Neural cell (in vitro differentiated cells): ENCODE data around the gene SMOC1. TPM values are rescaled to one million over a fixed set of nuclear protein-coding genes. Genes with fewer than 3 reads are reported as not detected.

Experiments used
- H2AFZ ChIP-seq: fragments of 200-600, 300-800 bp; sonication (generic), shearing (Covaris generic); 2 replicates; pipeline ENCODE4 v1.6.0; 2014; ENCODE audit warnings: low read depth, mild to moderate bottlenecking, antibody characterized with exemption, low read length, moderate library complexity
- H3F3A ChIP-seq: fragments of 200-600 bp; shearing (Covaris generic); 2 replicates; pipeline ENCODE4 v1.6.1; 2016; ENCODE audit warnings: mild to moderate bottlenecking, moderate library complexity, mixed read lengths, antibody characterized with exemption, low read length; ENCODE audit not compliant: insufficient read depth, poor library complexity, severe bottlenecking
- H3K27ac ChIP-seq: fragments of 200-600, 300-800 bp; sonication (generic), shearing (Covaris generic); 2 replicates; pipeline ENCODE4 v1.5.1; 2014; ENCODE audit warnings: mild to moderate bottlenecking, low read length, moderate library complexity
- H3K27me3 ChIP-seq: fragments of 300-800, 200-600 bp; sonication (generic), shearing (Covaris generic); 2 replicates; pipeline ENCODE4 v1.6.0; 2014; ENCODE audit warnings: mild to moderate bottlenecking, low read depth, low read length, moderate library complexity; ENCODE audit not compliant: insufficient read depth
- H3K36me3 ChIP-seq: fragments of 300-800, 200-600 bp; sonication (generic), shearing (Covaris generic); 2 replicates; pipeline ENCODE4 v1.5.1; 2014; ENCODE audit warnings: mild to moderate bottlenecking, antibody characterized with exemption, low read length, moderate library complexity; ENCODE audit not compliant: insufficient read depth
- H3K4me2 ChIP-seq: fragments of 300-800, 200-600 bp; sonication (generic), shearing (Covaris generic); 2 replicates; pipeline ENCODE4 v1.6.0; 2014; ENCODE audit warnings: mild to moderate bottlenecking, low read length
- H3K4me3 ChIP-seq: fragments of 300-800, 200-600 bp; sonication (generic), shearing (Covaris generic); 2 replicates; pipeline ENCODE4 v1.5.1; 2014; ENCODE audit warnings: mild to moderate bottlenecking, low read length, moderate library complexity
- H3K79me2 ChIP-seq: fragments of 200-600 bp; shearing (Covaris generic); replicated peaks from 2 replicates; pipeline ENCODE4 v1.6.0; 2014; ENCODE audit warnings: mild to moderate bottlenecking, low read length, moderate library complexity; ENCODE audit not compliant: insufficient read depth
- H3K9ac ChIP-seq: fragments of 300-800, 200-600 bp; sonication (generic), shearing (Covaris generic); 2 replicates; pipeline ENCODE4 v1.6.1; 2016; ENCODE audit warnings: mild to moderate bottlenecking, low read length, mixed read lengths
- H3K9me2 ChIP-seq: fragments of 200-600 bp; shearing (Covaris generic); 2 replicates; pipeline ENCODE4 v1.6.1; 2016; ENCODE audit warnings: mild to moderate bottlenecking, low read length, mixed read lengths; ENCODE audit not compliant: insufficient read depth
- H3K9me3 ChIP-seq: fragments of 200-600, 300-800 bp; sonication (generic), shearing (Covaris generic); 2 replicates; pipeline ENCODE4 v1.6.1; 2016; ENCODE audit warnings: mild to moderate bottlenecking, mixed run types, low read length, moderate library complexity, mixed read lengths
- H4K20me1 ChIP-seq: fragments of 200-600 bp; shearing (Covaris generic); 2 replicates; pipeline ENCODE4 v1.6.1; 2016; ENCODE audit warnings: mild to moderate bottlenecking, mixed run types; ENCODE audit not compliant: insufficient read depth
- EP300 ChIP-seq: fragments of 450-650 bp; conservative IDR thresholded peaks from 2 replicates; pipeline ENCODE4 v1.6.1; 2014; ENCODE audit warnings: antibody characterized with exemption, mild to moderate bottlenecking, moderate library complexity; ENCODE audit not compliant: poor library complexity, severe bottlenecking
- EZH2 ChIP-seq: fragments of 200-600, 300-800 bp; shearing (Covaris generic), sonication (generic); IDR thresholded peaks from 2 replicates; pipeline ENCODE4 v1.6.1; 2014; ENCODE audit warnings: antibody characterized with exemption, low read length, borderline replicate concordance, mild to moderate bottlenecking; ENCODE audit not compliant: insufficient read depth, poor library complexity, severe bottlenecking
- MXI1 ChIP-seq: fragments of 450-650 bp; conservative IDR thresholded peaks from 2 replicates; pipeline ENCODE4 v1.6.1; 2014; ENCODE audit warnings: antibody characterized with exemption, mild to moderate bottlenecking; ENCODE audit not compliant: poor library complexity, severe bottlenecking
- POLR2AphosphoS5 ChIP-seq: IDR thresholded peaks from 2 replicates; pipeline ENCODE4 v1.6.1; 2012
- RAD21 ChIP-seq: fragments of 450-650 bp; conservative IDR thresholded peaks from 2 replicates; pipeline ENCODE4 v1.6.1; 2014; ENCODE audit warnings: antibody characterized with exemption, mild to moderate bottlenecking, moderate library complexity
- SMC3 ChIP-seq: fragments of 450-650 bp; conservative IDR thresholded peaks from 2 replicates; pipeline ENCODE4 v1.6.1; 2014; ENCODE audit warnings: antibody characterized with exemption, mild to moderate bottlenecking, moderate library complexity; ENCODE audit not compliant: poor library complexity
- TAF1 ChIP-seq: IDR thresholded peaks from 2 replicates; pipeline ENCODE4 v1.6.1; 2012; ENCODE audit warnings: low read depth
- polyA plus RNA-seq: library from polyadenylated mRNA; depleted of rRNA; stranded (reverse); fragments of >200 nt; gene quantifications from 2 replicates; pipeline ENCODE4 v1.2.3, GENCODE V29; 2014
- TF ChIP-seq, protein P1 (sequence below): IDR thresholded peaks from 2 replicates; pipeline ENCODE4 v1.6.1; 2012; ENCODE audit warnings: borderline replicate concordance
- TF ChIP-seq, protein P2 (sequence below): fragments of 450-650 bp; IDR thresholded peaks from 2 replicates; pipeline ENCODE4 v1.5.1; 2014; ENCODE audit warnings: antibody characterized with exemption, mild to moderate bottlenecking, moderate library complexity; ENCODE audit not compliant: poor library complexity, severe bottlenecking

SMOC1 gene
- polyA plus RNA-seq, 1 donor from 2014 or later, result 8.7 TPM

DNA sequence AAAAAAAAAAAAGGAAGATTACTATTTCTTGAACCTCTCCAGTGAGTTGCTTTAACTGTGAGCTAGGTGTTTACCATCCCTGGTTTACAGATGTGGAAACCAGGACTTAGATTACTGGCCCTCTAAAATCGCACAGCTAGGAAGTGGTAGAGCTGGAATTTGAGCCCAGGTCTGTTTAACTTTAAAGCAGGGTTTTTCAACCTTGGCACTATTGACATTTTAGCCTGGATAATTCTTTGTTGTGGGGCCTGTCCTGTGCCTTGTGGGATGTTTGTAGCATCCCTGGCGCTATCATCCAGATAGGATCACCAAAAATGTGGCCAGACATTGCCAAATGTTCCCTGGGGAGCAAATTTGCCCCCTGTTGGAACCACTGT is 28.5 kb upstream of the SMOC1 start:
- Histone ChIP-seq H3K9me3 (no peaks in the 10 kb centered on the region), H3K4me3 (no peak overlapping the region), H3K36me3 (no peaks in the 10 kb centered on the region), H3K79me2 (no peaks in the 10 kb centered on the region), H3K27ac (no peak overlapping the region), H3K9me2 (no peaks in the 10 kb centered on the region), H2AFZ (no peak overlapping the region), H3K9ac (no peak overlapping the region), H4K20me1 (no peaks in the 10 kb centered on the region), H3K4me2 (no peak overlapping the region), H3K27me3 (no peaks in the 10 kb centered on the region), H3F3A (no peaks in the 10 kb centered on the region)
- TF ChIP-seq, protein P1, sequence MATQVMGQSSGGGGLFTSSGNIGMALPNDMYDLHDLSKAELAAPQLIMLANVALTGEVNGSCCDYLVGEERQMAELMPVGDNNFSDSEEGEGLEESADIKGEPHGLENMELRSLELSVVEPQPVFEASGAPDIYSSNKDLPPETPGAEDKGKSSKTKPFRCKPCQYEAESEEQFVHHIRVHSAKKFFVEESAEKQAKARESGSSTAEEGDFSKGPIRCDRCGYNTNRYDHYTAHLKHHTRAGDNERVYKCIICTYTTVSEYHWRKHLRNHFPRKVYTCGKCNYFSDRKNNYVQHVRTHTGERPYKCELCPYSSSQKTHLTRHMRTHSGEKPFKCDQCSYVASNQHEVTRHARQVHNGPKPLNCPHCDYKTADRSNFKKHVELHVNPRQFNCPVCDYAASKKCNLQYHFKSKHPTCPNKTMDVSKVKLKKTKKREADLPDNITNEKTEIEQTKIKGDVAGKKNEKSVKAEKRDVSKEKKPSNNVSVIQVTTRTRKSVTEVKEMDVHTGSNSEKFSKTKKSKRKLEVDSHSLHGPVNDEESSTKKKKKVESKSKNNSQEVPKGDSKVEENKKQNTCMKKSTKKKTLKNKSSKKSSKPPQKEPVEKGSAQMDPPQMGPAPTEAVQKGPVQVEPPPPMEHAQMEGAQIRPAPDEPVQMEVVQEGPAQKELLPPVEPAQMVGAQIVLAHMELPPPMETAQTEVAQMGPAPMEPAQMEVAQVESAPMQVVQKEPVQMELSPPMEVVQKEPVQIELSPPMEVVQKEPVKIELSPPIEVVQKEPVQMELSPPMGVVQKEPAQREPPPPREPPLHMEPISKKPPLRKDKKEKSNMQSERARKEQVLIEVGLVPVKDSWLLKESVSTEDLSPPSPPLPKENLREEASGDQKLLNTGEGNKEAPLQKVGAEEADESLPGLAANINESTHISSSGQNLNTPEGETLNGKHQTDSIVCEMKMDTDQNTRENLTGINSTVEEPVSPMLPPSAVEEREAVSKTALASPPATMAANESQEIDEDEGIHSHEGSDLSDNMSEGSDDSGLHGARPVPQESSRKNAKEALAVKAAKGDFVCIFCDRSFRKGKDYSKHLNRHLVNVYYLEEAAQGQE, result no peak
- TF ChIP-seq EZH2 (no peak), EP300 (no peak), TAF1 (no peak), MXI1 (no peak), SMC3 (no peak), POLR2AphosphoS5 (no peak), RAD21 (no peak)
- TF ChIP-seq, protein P2, sequence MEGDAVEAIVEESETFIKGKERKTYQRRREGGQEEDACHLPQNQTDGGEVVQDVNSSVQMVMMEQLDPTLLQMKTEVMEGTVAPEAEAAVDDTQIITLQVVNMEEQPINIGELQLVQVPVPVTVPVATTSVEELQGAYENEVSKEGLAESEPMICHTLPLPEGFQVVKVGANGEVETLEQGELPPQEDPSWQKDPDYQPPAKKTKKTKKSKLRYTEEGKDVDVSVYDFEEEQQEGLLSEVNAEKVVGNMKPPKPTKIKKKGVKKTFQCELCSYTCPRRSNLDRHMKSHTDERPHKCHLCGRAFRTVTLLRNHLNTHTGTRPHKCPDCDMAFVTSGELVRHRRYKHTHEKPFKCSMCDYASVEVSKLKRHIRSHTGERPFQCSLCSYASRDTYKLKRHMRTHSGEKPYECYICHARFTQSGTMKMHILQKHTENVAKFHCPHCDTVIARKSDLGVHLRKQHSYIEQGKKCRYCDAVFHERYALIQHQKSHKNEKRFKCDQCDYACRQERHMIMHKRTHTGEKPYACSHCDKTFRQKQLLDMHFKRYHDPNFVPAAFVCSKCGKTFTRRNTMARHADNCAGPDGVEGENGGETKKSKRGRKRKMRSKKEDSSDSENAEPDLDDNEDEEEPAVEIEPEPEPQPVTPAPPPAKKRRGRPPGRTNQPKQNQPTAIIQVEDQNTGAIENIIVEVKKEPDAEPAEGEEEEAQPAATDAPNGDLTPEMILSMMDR, result no peak

DNA sequence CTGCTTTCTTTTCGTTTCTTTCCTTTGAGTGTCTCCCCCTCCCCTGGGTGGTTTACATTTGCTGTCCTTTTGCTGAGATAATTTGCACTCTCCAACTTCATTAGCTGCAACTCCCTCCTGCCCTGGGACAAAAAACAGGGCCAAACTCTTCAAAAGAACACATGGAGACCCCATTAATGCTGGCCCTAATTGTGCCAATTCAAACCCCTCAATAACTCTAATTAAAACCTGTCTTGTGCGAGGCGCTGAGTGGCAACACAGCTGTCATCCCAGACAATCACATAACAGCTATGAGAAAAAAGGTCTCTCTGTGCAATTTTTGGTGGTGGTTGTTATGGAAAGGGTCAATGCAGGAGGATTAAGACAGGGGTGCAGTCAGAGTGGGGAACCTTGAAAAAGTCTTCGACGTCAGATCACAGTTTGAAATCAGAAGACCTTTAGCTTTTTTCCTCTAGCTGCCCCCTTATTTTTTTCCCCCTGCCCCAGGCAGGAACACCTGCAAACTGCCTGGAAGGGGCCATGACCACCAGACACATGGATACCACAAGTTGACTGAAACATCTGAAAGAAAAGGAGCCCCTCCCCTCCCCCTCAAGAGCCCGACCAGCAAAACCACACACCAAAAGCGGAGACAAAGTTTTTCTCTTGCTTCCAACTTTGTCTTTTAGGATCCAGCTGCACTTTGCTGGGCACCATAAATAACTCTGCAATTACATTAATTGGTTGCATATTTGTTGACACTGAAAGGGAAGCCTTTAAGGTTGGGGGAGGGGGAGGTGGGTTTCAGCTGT is 26.5 kb upstream of the SMOC1 start:
- Histone ChIP-seq H2AFZ (no peak overlapping the region), H3K27ac (no peak overlapping the region), H3K4me2 (no peak overlapping the region)

More for the DNA sequence above, 26.5 kb upstream of the SMOC1 start:
- H3K9me2 ChIP-seq, result no peaks in the 10 kb centered on the region
- no peaks in the 10 kb centered on the region for H3F3A ChIP-seq
- no peaks in the 10 kb centered on the region for H3K9me3 ChIP-seq
- H3K36me3 ChIP-seq, result no peaks in the 10 kb centered on the region
- no peak overlapping the region for H3K9ac ChIP-seq
- no peaks in the 10 kb centered on the region for H4K20me1 ChIP-seq
- TF ChIP-seq EZH2 (no peak), RAD21 (no peak), MXI1 (no peak), EP300 (no peak), POLR2AphosphoS5 (no peak)
- TF ChIP-seq, protein P1, result no peak
- no peaks in the 10 kb centered on the region for H3K27me3 ChIP-seq
- H3K79me2 ChIP-seq, result no peaks in the 10 kb centered on the region
- H3K4me3 ChIP-seq, result no peak overlapping the region
